ENCODE results near the gene CCDC39.

The CCDC39 gene

GRCh38 chr3:180656406-180656805 is 22.9 kb downstream of the CCDC39 start:
- Histone ChIP-seq H4K8ac (ENCODE audit: low read depth, low read length) (no peak overlapping the region), H3K36me3 (replicated peaks in 1 of 2; ENCODE audit: control insufficient read depth in 2 of 2, insufficient read depth in 2 of 2, low read length in 2 of 2) (no peaks in the 10 kb centered on the region), H3K79me1 (ENCODE audit: low read depth, low read length) (no peaks in the 10 kb centered on the region), H3K27me3 (ENCODE audit: control insufficient read depth in 3 of 3, insufficient read depth in 3 of 3, low read depth in 1 of 3, low read length in 3 of 3) (peaks cover 0 to 7% (median 0%) of the 10 kb centered on the region in 3 experiments), H3K9me3 (replicated peaks in 1 of 2; ENCODE audit: control insufficient read depth in 2 of 2, insufficient read depth in 1 of 2, low read depth in 1 of 2, low read length in 2 of 2) (no peaks in the 10 kb centered on the region), H3K4ac (ENCODE audit: low read length) (no peak overlapping the region), H2AK5ac (ENCODE audit: low read depth, low read length) (no peak overlapping the region), H2BK15ac (ENCODE audit: low read length) (no peak overlapping the region), H2BK120ac (ENCODE audit: low read depth, low read length) (no peak overlapping the region), H2AFZ (ENCODE audit: low read length) (no peak overlapping the region), H3K4me1 (ENCODE audit: control insufficient read depth in 2 of 2, insufficient read depth in 1 of 2, low read depth in 1 of 2, low read length in 2 of 2) (no peaks in the 10 kb centered on the region), H3K9ac (ENCODE audit: low read depth, low read length, poor library complexity) (no peak overlapping the region), H3K4me3 (ENCODE audit: low read length in 2 of 2) (no peak overlapping the region), H3K4me2 (ENCODE audit: insufficient read depth, low read length, poor library complexity, severe bottlenecking) (no peak overlapping the region), H3K23ac (ENCODE audit: low read depth, low read length, poor library complexity) (no peak overlapping the region), H3K27ac (replicated peaks; ENCODE audit: low read length) (no peak overlapping the region), H3K14ac (ENCODE audit: low read length) (no peak overlapping the region), H4K91ac (ENCODE audit: low read depth, low read length, poor library complexity) (no peak overlapping the region), H2BK12ac (ENCODE audit: low read length) (no peak overlapping the region), H3K18ac (ENCODE audit: low read length) (no peak overlapping the region), H2BK5ac (ENCODE audit: low read length) (no peak overlapping the region)
- no peak for DNase-seq (ENCODE audit: low spot score)
- WGBS, 2 donors (ENCODE audit: extremely low coverage in 2 of 2, insufficient read length in 2 of 2, insufficient replicate concordance in 1 of 2): no CpG with 5 or more reads among the region's 4 CpGs

GRCh38 chr3:180646187-180646790 is 33.0 kb downstream of the CCDC39 start:
- Histone ChIP-seq H3K27me3 (ENCODE audit: control insufficient read depth in 3 of 3, insufficient read depth in 3 of 3, low read depth in 1 of 3, low read length in 3 of 3) (no peaks in the 10 kb centered on the region), H3K18ac (ENCODE audit: low read length) (no peak overlapping the region), H3K4me3 (ENCODE audit: low read length in 2 of 2) (no peak overlapping the region), H2BK5ac (ENCODE audit: low read length) (no peak overlapping the region), H3K9ac (ENCODE audit: low read depth, low read length, poor library complexity) (no peak overlapping the region), H3K27ac (replicated peaks; ENCODE audit: low read length) (no peak overlapping the region), H2BK120ac (ENCODE audit: low read depth, low read length) (no peak overlapping the region), H3K36me3 (replicated peaks in 1 of 2; ENCODE audit: control insufficient read depth in 2 of 2, insufficient read depth in 2 of 2, low read length in 2 of 2) (no peaks in the 10 kb centered on the region), H3K4ac (ENCODE audit: low read length) (no peak overlapping the region), H2BK15ac (ENCODE audit: low read length) (no peak overlapping the region), H4K8ac (ENCODE audit: low read depth, low read length) (no peak overlapping the region), H3K9me3 (replicated peaks in 1 of 2; ENCODE audit: control insufficient read depth in 2 of 2, insufficient read depth in 1 of 2, low read depth in 1 of 2, low read length in 2 of 2) (no peaks in the 10 kb centered on the region), H3K4me1 (ENCODE audit: control insufficient read depth in 2 of 2, insufficient read depth in 1 of 2, low read depth in 1 of 2, low read length in 2 of 2) (no peaks in the 10 kb centered on the region), H2BK12ac (ENCODE audit: low read length) (no peak overlapping the region), H3K23ac (ENCODE audit: low read depth, low read length, poor library complexity) (no peak overlapping the region), H2AFZ (ENCODE audit: low read length) (no peak overlapping the region), H3K79me1 (ENCODE audit: low read depth, low read length) (no peaks in the 10 kb centered on the region), H3K14ac (ENCODE audit: low read length) (no peak overlapping the region), H2AK5ac (ENCODE audit: low read depth, low read length) (no peak overlapping the region), H3K4me2 (ENCODE audit: insufficient read depth, low read length, poor library complexity, severe bottlenecking) (no peak overlapping the region), H4K91ac (ENCODE audit: low read depth, low read length, poor library complexity) (no peak overlapping the region)
- no CpG with 5 or more reads among the region's 1 CpG for WGBS, 2 donors (ENCODE audit: extremely low coverage in 2 of 2, insufficient read length in 2 of 2, insufficient replicate concordance in 1 of 2)
- no peak for DNase-seq (ENCODE audit: low spot score)

GRCh38 chr3:180640987-180641386 is 38.3 kb downstream of the CCDC39 start:
- H3K9ac ChIP-seq (ENCODE audit: low read depth, low read length, poor library complexity): no peak overlapping the region
- DNase-seq (ENCODE audit: low spot score): no peak

GRCh38 chr3:180633722-180634121 is 45.6 kb downstream of the CCDC39 start:
- Histone ChIP-seq H3K4me3 (ENCODE audit: low read length in 2 of 2) (no peak overlapping the region), H2BK15ac (ENCODE audit: low read length) (no peak overlapping the region), H3K9ac (ENCODE audit: low read depth, low read length, poor library complexity) (no peak overlapping the region), H3K4ac (ENCODE audit: low read length) (no peak overlapping the region), H3K36me3 (replicated peaks in 1 of 2; ENCODE audit: control insufficient read depth in 2 of 2, insufficient read depth in 2 of 2, low read length in 2 of 2) (no peaks in the 10 kb centered on the region), H3K4me1 (ENCODE audit: control insufficient read depth in 2 of 2, insufficient read depth in 1 of 2, low read depth in 1 of 2, low read length in 2 of 2) (no peaks in the 10 kb centered on the region), H3K23ac (ENCODE audit: low read depth, low read length, poor library complexity) (no peak overlapping the region), H4K8ac (ENCODE audit: low read depth, low read length) (no peak overlapping the region), H2BK12ac (ENCODE audit: low read length) (no peak overlapping the region), H3K4me2 (ENCODE audit: insufficient read depth, low read length, poor library complexity, severe bottlenecking) (no peak overlapping the region), H4K91ac (ENCODE audit: low read depth, low read length, poor library complexity) (no peak overlapping the region), H2AFZ (ENCODE audit: low read length) (no peak overlapping the region), H2BK120ac (ENCODE audit: low read depth, low read length) (no peak overlapping the region), H3K14ac (ENCODE audit: low read length) (no peak overlapping the region), H3K9me3 (replicated peaks in 1 of 2; ENCODE audit: control insufficient read depth in 2 of 2, insufficient read depth in 1 of 2, low read depth in 1 of 2, low read length in 2 of 2) (no peaks in the 10 kb centered on the region), H2AK5ac (ENCODE audit: low read depth, low read length) (no peak overlapping the region), H3K27ac (replicated peaks; ENCODE audit: low read length) (no peak overlapping the region), H3K27me3 (ENCODE audit: control insufficient read depth in 3 of 3, insufficient read depth in 3 of 3, low read depth in 1 of 3, low read length in 3 of 3) (no peaks in the 10 kb centered on the region), H2BK5ac (ENCODE audit: low read length) (no peak overlapping the region), H3K18ac (ENCODE audit: low read length) (no peak overlapping the region), H3K79me1 (ENCODE audit: low read depth, low read length) (no peaks in the 10 kb centered on the region)
- DNase-seq (ENCODE audit: low spot score): no peak
- WGBS, 2 donors (ENCODE audit: extremely low coverage in 2 of 2, insufficient read length in 2 of 2, insufficient replicate concordance in 1 of 2): no CpG with 5 or more reads among the region's 2 CpGs

More at GRCh38 chr3:180640987-180641386, 38.3 kb downstream of the CCDC39 start:
- H2AFZ ChIP-seq (ENCODE audit: low read length): no peak overlapping the region
- no peaks in the 10 kb centered on the region for H3K9me3 ChIP-seq (replicated peaks in 1 of 2; ENCODE audit: control insufficient read depth in 2 of 2, insufficient read depth in 1 of 2, low read depth in 1 of 2, low read length in 2 of 2)
- no peaks in the 10 kb centered on the region for H3K79me1 ChIP-seq (ENCODE audit: low read depth, low read length)
- H2BK5ac ChIP-seq (ENCODE audit: low read length): no peak overlapping the region
- H3K27ac ChIP-seq (replicated peaks; ENCODE audit: low read length): no peak overlapping the region
- no peak overlapping the region for H3K4ac ChIP-seq (ENCODE audit: low read length)
- H3K18ac ChIP-seq (ENCODE audit: low read length): no peak overlapping the region
- no peak overlapping the region for H2BK15ac ChIP-seq (ENCODE audit: low read length)
- no peak overlapping the region for H3K14ac ChIP-seq (ENCODE audit: low read length)
- no peak overlapping the region for H4K8ac ChIP-seq (ENCODE audit: low read depth, low read length)
- H2BK120ac ChIP-seq (ENCODE audit: low read depth, low read length): no peak overlapping the region
- H2AK5ac ChIP-seq (ENCODE audit: low read depth, low read length): no peak overlapping the region
- H4K91ac ChIP-seq (ENCODE audit: low read depth, low read length, poor library complexity): no peak overlapping the region
- H3K27me3 ChIP-seq (ENCODE audit: control insufficient read depth in 3 of 3, insufficient read depth in 3 of 3, low read depth in 1 of 3, low read length in 3 of 3): no peaks in the 10 kb centered on the region
- H2BK12ac ChIP-seq (ENCODE audit: low read length): no peak overlapping the region
- no peak overlapping the region for H3K4me2 ChIP-seq (ENCODE audit: insufficient read depth, low read length, poor library complexity, severe bottlenecking)
- H3K4me1 ChIP-seq (ENCODE audit: control insufficient read depth in 2 of 2, insufficient read depth in 1 of 2, low read depth in 1 of 2, low read length in 2 of 2): no peaks in the 10 kb centered on the region
- H3K4me3 ChIP-seq (ENCODE audit: low read length in 2 of 2): no peak overlapping the region
- H3K36me3 ChIP-seq (replicated peaks in 1 of 2; ENCODE audit: control insufficient read depth in 2 of 2, insufficient read depth in 2 of 2, low read length in 2 of 2): no peaks in the 10 kb centered on the region
- no peak overlapping the region for H3K23ac ChIP-seq (ENCODE audit: low read depth, low read length, poor library complexity)
